Measurements from ENCODE around the gene USP22.

The USP22 gene

DNA sequence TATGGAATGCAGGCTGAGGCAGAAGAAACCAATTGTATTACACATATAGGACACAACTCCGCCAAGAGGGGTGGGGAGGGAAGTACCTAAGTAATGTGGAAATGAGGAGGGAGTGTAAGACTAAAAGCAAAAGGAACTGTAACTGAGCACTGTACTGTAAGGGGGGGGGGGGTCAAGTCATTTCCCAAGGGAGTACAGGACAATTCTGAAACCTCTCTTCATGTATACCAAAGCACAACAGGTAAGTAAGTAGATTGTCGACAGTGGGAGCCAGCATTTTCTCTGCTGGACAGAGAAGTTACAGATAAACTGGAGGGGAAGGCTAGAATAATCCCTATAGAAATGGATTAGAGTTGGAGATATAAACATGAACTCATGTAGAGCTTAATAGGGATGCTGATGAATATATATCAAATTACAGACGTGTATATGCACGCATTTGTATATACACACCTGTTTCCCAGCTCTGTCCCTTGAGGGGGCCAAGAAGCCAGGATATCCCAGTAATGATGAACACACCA lies 6.4 kb downstream of the USP22 start:
- peak; percentile 38 for DNase-seq (ENCODE audit: low read depth)
- no peak overlapping the region for H3K4me3 ChIP-seq (ENCODE audit: low read length)
- TF ChIP-seq, protein P1, sequence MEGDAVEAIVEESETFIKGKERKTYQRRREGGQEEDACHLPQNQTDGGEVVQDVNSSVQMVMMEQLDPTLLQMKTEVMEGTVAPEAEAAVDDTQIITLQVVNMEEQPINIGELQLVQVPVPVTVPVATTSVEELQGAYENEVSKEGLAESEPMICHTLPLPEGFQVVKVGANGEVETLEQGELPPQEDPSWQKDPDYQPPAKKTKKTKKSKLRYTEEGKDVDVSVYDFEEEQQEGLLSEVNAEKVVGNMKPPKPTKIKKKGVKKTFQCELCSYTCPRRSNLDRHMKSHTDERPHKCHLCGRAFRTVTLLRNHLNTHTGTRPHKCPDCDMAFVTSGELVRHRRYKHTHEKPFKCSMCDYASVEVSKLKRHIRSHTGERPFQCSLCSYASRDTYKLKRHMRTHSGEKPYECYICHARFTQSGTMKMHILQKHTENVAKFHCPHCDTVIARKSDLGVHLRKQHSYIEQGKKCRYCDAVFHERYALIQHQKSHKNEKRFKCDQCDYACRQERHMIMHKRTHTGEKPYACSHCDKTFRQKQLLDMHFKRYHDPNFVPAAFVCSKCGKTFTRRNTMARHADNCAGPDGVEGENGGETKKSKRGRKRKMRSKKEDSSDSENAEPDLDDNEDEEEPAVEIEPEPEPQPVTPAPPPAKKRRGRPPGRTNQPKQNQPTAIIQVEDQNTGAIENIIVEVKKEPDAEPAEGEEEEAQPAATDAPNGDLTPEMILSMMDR (IDR thresholded peaks at IDR 0.05; ENCODE audit: insufficient read depth, low read depth, low read length, missing control alignments): no peak

DNA sequence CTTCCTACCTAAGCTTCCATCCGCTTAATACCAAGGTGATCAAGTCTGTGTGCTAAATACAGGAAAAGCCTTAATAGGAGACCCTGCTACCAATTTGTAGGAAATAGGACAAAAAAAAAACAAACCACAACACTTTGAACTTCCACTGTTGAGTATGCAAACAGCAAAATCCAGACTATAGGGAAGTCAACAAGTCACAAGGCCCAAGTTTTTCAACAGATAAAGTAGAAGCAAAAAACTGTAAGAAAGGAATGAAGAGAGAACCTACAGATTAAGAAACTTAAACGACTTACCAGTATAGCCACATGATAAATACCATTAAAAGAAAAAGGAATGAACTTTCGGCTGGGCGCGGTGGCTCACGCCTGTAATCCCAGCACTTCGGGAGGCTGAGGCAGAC lies 7.4 kb downstream of the USP22 start:
- no peak overlapping the region for H3K4me3 ChIP-seq (ENCODE audit: low read length)
- no peak for DNase-seq (ENCODE audit: low read depth)
- TF ChIP-seq, protein P1 (IDR thresholded peaks at IDR 0.05; ENCODE audit: insufficient read depth, low read depth, low read length, missing control alignments): no peak

DNA sequence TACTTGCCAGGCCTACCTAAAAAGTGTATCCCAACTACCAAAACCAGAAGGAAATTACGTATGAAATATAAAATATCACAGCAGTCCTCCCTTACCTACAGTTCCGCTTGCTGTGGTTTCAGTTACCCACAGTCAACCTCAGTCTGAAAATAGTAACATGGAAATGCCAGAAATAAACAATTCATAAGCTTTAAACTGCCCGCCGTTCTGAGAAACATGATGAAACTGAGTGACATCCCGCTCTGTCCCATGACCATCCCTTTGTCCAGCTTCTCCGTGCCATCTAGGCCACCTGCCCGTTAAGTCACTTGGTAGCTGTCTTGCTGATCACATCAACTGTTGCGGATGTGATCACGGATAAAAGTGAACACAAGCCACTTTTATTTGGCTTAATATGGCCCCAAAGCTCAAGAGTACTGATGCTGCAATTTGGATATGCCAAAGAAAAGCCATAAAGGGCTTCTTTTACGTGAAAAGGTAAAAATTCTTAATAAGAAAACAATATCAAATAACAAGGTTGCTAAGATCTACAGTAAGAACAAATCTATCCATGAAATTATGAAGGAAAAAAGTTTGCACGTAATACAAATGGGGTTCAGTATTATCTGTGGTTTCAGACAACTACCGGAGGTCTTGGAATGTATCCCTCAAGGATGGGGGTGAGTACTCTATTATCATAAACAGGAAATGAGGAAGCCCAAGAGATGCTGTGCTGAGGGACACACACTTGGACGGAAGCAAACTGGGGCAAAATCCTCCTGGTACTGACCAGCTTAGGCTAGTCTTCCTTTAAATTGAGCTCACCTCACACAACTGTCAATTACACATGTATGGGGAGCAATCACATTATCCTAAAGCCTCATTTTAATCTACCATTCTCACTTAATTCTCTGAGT lies 8.2 kb downstream of the USP22 start:
- H3K4me3 ChIP-seq (ENCODE audit: low read length): no peak overlapping the region
- no peak for DNase-seq (ENCODE audit: low read depth)

DNA sequence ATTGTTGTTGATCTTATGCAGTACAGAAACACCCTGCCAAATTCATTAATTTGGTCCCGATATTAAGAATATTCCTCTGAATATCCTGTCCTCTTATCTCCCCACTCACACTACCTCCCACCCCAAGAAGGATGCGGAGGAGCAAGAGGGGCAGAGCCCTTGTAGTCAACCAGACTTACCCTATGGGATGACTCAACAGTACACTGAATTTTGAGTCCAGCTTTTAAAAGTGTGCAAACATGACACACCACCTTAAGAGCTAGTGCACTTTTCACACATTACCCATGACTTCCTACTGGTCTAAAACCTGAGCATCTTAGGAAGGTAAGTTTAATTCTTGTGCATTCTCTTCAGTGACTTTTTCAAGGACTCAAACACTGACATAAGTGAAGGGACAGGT lies 9.5 kb downstream of the USP22 start:
- H3K4me3 ChIP-seq (ENCODE audit: low read length): no peak overlapping the region
- TF ChIP-seq, protein P1 (IDR thresholded peaks at IDR 0.05; ENCODE audit: insufficient read depth, low read depth, low read length, missing control alignments): no peak
- peak; percentile 26 for DNase-seq (ENCODE audit: low read depth)

More for the DNA sequence above, 8.2 kb downstream of the USP22 start:
- TF ChIP-seq, protein P1 (IDR thresholded peaks at IDR 0.05; ENCODE audit: insufficient read depth, low read depth, low read length, missing control alignments): no peak

DNA sequence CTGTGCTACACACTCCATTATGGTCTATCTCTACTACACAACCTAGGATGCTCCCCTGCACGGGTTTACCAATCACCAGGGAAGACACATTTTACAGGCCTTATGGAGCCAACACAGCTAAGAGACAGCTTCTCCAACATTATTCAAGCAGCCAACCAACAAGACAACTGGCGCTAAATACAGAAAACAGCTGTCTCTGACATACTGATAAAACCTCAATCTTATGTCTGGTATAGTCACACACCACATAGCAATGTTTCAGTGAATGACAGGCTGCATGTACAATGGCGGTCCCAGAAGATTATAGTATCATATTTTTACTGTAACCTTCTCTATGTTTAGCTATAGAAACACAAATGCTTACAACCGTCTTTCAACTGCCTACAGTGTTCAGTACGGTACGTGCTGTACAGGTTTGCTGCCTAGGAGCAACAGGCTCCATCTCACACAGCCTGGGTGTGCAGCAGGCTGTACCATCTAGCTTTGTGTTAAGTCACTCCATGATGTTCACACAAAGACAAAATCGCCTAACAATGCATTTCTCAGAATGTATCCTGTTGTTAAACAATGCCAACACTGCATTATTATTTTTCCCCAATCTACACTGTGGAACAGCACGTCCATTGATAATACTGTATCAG lies 10.9 kb downstream of the USP22 start:
- TF ChIP-seq, protein P1 (IDR thresholded peaks at IDR 0.05; ENCODE audit: insufficient read depth, low read depth, low read length, missing control alignments): no peak
- H3K4me3 ChIP-seq (ENCODE audit: low read length): no peak overlapping the region
- DNase-seq (ENCODE audit: low read depth): no peak

DNA sequence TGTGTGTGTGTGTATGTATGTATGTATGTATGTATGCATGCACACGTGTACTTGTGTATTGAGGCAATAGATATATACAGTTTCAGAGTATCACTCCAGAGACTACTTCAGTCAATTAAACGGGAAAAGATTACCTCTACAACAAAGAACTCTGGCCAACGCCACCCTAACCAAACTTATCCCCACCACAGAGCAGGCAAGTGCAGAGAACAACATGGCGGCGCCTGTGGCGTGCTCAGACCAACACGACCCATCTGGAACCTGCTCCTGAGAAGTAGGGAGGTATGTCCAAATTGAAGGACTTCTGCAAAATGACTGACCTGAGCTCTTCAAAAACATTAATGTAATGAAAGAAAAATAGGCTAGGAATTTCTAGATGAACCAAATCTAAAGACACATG lies 12.4 kb downstream of the USP22 start:
- TF ChIP-seq, protein P1 (IDR thresholded peaks at IDR 0.05; ENCODE audit: insufficient read depth, low read depth, low read length, missing control alignments): no peak
- H3K4me3 ChIP-seq (ENCODE audit: low read length): no peak overlapping the region
- no peak for DNase-seq (ENCODE audit: low read depth)
